Ishikawa (cell line): Measurements from ENCODE around the gene LYRM1.

Experiments
- CEBPB ChIP-seq: IDR thresholded peaks from 2 replicates; pipeline ENCODE4 v1.6.1; 2012
- CREB1 ChIP-seq: IDR thresholded peaks from 2 replicates; pipeline ENCODE4 v1.6.1; 2012; ENCODE audit warnings: low read depth
- EGR1 ChIP-seq: IDR thresholded peaks from 2 replicates; pipeline ENCODE4 v1.6.1; 2012
- EP300 ChIP-seq: IDR thresholded peaks from 2 replicates; pipeline ENCODE4 v1.6.1; 2012; ENCODE audit warnings: borderline replicate concordance
- FOXM1 ChIP-seq: IDR thresholded peaks from 2 replicates; pipeline ENCODE4 v1.6.1; 2012; ENCODE audit warnings: low read depth, borderline replicate concordance
- NFIC ChIP-seq: IDR thresholded peaks from 2 replicates; pipeline ENCODE4 v1.6.1; 2012
- RAD21 ChIP-seq: IDR thresholded peaks from 2 replicates; pipeline ENCODE4 v1.6.1; 2012; ENCODE audit warnings: low read depth
- REST ChIP-seq: IDR thresholded peaks from 2 replicates; pipeline ENCODE4 v1.6.1; 2012; ENCODE audit warnings: low read depth, mild to moderate bottlenecking
- TAF1 ChIP-seq: IDR thresholded peaks from 2 replicates; pipeline ENCODE4 v1.6.1; 2012; ENCODE audit warnings: low read depth, mild to moderate bottlenecking
- TCF12 ChIP-seq: IDR thresholded peaks from 2 replicates; pipeline ENCODE4 v1.6.1; 2012; ENCODE audit warnings: low read depth
- TEAD4 ChIP-seq: IDR thresholded peaks from 2 replicates; pipeline ENCODE4 v1.6.1; 2012
- YY1 ChIP-seq: IDR thresholded peaks from 2 replicates; pipeline ENCODE4 v1.6.1; 2012; ENCODE audit warnings: low read depth
- ZBTB7A ChIP-seq: IDR thresholded peaks from 2 replicates; pipeline ENCODE4 v1.6.1; 2012; ENCODE audit warnings: low read depth
- TF ChIP-seq, protein P1 (sequence below): IDR thresholded peaks from 2 replicates; pipeline ENCODE4 v1.6.1; 2012
- TF ChIP-seq, protein P2 (sequence below): IDR thresholded peaks from 2 replicates; pipeline ENCODE4 v1.6.1; 2012

LYRM1 gene

DNA sequence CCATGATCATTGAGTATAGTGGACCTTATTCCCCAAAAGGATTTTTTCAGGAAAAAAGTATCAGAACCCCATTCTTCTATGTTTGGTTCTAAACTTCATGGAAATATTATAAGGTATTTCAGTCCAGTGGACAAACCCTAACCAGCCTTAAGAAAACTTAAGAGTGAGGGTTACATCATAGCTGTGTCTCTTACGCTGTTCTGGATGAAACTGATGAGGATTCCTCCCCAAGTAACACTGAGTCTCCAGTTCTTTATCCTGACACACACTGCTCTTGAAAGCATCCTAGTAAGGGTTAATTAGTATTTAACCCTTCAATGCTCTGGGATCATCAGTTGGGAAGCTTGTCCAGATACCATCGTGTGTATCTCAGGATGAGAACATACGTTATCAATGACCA lies 5.0 kb downstream of the LYRM1 start:
- TF ChIP-seq CREB1 (no peak), TAF1 (no peak), TEAD4 (no peak)
- TF ChIP-seq, protein P1, sequence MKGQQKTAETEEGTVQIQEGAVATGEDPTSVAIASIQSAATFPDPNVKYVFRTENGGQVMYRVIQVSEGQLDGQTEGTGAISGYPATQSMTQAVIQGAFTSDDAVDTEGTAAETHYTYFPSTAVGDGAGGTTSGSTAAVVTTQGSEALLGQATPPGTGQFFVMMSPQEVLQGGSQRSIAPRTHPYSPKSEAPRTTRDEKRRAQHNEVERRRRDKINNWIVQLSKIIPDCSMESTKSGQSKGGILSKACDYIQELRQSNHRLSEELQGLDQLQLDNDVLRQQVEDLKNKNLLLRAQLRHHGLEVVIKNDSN: no peak

DNA sequence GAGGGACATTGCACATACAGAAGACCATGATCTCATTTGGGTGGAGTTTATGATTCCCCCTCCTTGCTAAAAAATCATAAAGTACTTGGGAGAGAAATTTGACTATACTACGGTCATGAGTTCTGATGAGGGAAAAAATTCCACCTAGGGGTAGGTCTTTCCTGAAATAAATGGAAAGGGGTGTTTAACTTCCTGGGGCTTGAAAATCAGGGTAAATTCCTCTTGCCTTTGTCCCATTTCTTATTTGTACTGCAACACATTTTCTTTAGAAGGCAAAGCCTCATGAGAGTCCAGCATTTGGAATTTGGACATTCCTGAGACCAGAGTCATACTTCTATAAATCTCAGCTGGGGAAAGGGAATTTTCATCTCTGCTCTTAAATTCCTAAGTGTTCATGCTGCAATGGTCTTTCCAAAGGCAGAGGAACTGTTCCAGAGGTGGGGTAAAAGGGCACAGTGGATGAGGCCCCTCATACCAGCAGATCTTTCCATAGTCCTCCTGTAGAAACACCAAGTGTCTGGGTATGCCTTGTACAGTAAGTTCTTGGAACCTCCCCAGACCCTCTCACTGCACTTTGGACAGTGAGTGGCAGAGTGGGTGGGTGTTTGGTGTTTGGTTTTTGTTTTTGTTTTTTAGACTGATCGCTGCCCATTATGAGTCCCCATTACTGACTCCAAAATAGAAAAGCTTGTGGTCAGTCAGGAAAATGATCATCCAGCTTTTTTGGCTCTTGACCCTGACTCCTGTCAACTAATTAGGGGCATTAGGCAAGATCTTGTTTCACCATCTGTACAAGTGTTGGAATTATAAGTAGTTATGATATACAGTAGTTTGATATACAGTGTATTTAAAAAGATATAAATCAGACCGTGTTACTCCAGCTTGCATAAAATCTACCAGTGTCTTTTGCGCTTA lies 6.0 kb downstream of the LYRM1 start:
- TF ChIP-seq, protein P1: no peak
- TF ChIP-seq TEAD4: peak; percentile 55; the same call in 1 of the 2 replicates

DNA sequence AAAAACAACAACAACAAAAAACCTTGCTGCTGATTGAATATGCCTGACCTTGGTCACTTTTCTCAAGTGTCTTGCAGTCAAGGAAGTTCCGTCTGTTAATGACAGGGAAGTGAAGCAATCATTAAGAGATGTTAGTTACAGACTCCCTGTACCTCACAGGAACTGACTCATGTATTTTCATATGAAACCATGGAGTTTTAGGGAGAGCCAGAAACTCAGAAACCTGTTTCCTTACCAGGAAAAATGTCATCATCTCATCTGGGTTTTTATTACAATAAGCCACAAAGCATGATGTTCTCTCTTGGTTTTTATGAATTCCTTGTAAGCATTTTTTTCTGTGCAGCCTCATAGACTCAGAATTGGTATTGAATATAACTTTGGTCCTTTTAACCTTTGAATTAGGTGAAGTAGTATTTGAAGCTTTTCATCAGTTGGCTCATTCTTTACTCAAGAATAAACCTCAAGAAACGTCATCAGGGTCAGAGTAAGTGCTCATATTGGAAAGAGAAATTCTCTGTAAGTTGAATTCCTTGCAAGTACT lies 10.3 kb downstream of the LYRM1 start:
- TF ChIP-seq TEAD4: no peak
- TF ChIP-seq RAD21: no peak
- TF ChIP-seq YY1: no peak
- TF ChIP-seq TAF1: no peak
- TF ChIP-seq CREB1: no peak
- no peak for TF ChIP-seq CEBPB
- no peak for TF ChIP-seq EGR1

- TF ChIP-seq, protein P1: no peak
- no peak for TF ChIP-seq ZBTB7A
- TF ChIP-seq CEBPB: no peak
- no peak for TF ChIP-seq TCF12
- no peak for TF ChIP-seq CREB1
- no peak for TF ChIP-seq RAD21
- no peak for TF ChIP-seq YY1
- TF ChIP-seq EP300: no peak
- TF ChIP-seq REST: no peak
These were observed 10.8 kb downstream of the LYRM1 start for GRCh38 chr16:20911361-20911760.

GRCh38 chr16:20916289-20916688 lies 15.7 kb downstream of the LYRM1 start:
- TF ChIP-seq NFIC (no peak), TAF1 (no peak), CEBPB (no peak), EGR1 (no peak), TCF12 (no peak), CREB1 (no peak)
- TF ChIP-seq, protein P1: no peak

DNA sequence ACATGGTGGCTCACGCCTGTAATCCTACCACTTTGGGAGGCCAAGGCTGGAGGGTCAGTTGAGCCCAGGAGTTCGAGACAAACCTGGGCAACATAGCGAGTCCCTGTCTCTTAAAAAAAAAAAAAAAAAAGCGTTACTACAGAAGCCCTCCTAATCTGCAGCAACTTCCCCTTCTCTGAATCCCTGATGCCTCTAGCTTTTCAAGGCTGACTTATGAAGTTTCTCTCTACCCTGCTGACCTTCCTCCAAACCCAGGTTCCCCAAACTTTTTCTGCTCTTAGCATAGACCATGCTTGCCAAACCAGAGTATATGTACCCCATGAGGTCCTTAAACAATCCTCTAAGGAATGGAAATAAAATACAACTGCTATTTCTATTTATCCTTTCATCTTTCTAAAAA lies 16.4 kb downstream of the LYRM1 start:
- no peak for TF ChIP-seq ZBTB7A
- TF ChIP-seq, protein P2, sequence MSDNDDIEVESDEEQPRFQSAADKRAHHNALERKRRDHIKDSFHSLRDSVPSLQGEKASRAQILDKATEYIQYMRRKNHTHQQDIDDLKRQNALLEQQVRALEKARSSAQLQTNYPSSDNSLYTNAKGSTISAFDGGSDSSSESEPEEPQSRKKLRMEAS: no peak
- TF ChIP-seq TAF1: no peak
- no peak for TF ChIP-seq CREB1
- no peak for TF ChIP-seq TCF12
- TF ChIP-seq FOXM1: no peak
- TF ChIP-seq REST: no peak
- TF ChIP-seq EP300: no peak
- TF ChIP-seq, protein P1: no peak
